C1 segment of cervical spinal cord (tissue), 14 donors: ENCODE results near the gene EEF1AKMT1.
A peak's percentile ranks its signal among the peaks of the same experiment; 100 is the strongest.
"Not testable (repeated sequence)": the region's sequence is repeated elsewhere in the genome, so short reads cannot be mapped to it uniquely, and the experiment has no call there.

ENCODE experiments used
- DNase-seq, 14 donors: peaks; one replicate each; lab custom pipeline; 2025; lab: John Stamatoyannopoulos, UW

EEF1AKMT1 gene

DNA sequence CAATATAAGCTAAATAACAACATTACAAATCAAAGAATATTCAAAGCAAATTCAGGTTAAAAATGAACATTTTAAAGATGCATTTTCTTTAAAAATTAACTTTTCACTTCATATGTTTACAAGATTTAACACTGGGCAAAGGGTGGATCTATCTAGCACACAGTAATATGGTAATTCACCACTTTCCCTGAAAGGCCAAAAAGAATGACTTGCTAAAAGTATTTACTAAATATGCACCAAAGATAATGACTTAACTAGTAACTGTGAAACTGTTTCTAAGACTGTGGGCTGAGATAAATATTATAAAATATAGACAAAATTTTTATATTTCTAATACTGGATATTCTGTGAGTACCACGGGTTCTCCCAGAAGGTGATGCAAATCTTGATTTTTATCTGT lies 4.5 kb upstream of the EEF1AKMT1 start:
- DNase-seq, result no peak

- no peak for DNase-seq
Measured at GRCh38 chr13:20776751-20777150, 3.0 kb upstream of the EEF1AKMT1 start.

GRCh38 chr13:20775961-20776360 lies 2.2 kb upstream of the EEF1AKMT1 start:
- no peak for DNase-seq

- DNase-seq, result no peak
Measured at GRCh38 chr13:20774746-20775145, 985 bp upstream of the EEF1AKMT1 start.

GRCh38 chr13:20772401-20773131 lies 1.2 kb downstream of the EEF1AKMT1 start:
- no peak for DNase-seq

DNA sequence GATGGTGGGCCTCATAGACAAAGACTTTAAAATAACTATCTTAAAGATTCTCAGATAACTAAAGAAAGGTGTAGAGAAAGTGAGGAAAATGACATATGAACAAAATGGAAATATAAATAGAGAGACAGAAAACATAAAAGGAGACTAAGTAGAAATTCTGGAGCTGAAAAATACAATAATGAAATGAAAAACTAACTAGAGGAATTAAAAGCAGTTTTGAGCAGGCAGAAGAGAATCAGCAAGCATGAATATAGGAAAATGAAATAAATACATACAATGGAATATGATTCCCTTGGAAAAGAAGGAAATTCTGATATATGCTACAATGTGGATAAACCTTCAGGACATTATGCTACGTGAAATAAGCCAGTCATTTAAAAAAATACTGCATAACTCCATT lies 3.9 kb downstream of the EEF1AKMT1 start:
- no peak for DNase-seq

DNA sequence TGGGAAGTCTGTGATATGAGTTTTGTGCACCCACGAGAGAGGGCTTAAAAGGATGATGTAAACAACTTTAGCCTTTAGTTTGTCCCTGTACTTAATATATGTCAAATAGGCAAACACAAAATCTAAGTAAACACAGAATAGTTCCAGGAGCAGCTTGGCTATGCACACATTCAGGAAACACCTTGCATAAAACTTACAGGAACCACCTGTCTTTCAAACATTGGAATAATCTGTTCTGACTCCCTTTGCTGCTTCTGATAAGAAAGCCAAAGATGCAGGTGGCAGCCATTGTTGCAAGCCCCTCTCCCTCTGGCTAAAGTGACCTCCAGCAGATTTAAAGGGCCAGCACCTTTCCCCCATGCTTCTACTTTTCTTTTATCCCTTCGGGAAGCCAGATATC lies 4.7 kb downstream of the EEF1AKMT1 start:
- no peak for DNase-seq

GRCh38 chr13:20767309-20767943 lies 6.3 kb downstream of the EEF1AKMT1 start:
- no peak for DNase-seq

DNA sequence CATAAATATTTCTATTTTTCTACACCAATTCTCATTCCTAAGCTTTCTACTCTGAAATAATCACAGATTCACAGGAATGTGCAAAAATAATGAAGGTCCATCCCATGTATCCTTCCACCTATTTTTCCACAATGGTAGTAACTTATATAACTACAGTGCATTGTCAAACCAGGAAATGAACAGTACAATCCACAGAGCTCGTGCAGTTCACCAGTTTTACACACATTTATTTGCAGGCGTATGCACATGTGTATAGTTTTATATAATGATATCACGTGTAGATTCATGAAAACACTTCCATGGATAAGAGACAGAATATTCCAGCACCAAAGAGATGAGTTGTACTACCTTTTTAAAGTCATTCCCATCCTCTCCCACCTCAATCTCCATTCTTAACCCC lies 12.9 kb downstream of the EEF1AKMT1 start:
- no peak for DNase-seq

DNA sequence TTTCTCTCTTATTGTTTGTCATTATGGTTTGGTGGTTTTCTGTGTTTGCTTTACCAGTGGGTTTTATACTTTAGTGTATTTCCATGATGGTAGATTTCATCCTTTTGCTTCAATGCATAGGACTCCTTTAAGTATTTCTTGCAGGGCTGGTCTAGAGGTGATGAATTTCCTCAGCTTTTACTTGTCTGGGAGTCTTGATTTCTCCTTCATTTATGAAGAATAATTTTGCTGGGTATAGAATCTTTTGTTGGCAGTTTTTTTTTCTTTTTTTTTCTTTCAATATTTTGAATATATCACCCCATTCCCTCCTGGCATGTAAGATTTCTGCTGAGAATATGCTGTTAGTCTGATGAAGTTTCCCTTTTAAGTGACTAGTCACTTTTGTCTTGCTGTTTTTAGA lies 19.8 kb downstream of the EEF1AKMT1 start:
- DNase-seq, result no peak

GRCh38 chr13:20749377-20749776 lies 24.4 kb downstream of the EEF1AKMT1 start:
- no peak for DNase-seq

DNA sequence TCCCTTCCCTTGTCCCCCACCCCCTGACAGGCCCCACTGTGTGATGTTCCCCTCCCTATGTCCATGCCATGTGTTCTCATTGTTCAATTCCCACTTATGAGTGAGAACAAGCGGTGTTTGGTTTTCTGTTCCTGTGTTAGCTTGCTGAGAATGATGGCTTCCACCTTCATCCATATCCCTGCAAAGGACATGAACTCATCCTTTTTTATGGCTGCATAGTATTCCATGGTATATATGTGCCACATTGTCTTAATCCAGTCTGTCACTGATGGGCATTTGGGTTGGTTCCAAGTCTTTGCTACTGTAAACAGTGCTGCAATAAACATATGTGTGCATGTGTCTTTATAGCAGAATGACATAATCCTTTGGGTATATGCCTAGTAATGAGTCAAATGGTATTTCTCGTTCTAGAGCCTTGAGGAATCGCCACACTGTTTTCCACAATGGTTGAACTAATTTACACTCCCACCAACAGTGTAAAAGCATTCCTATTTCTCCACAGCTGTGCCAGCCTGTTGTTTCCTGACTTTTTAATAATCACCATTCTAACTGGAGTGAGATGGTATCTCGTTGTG lies 29.8 kb downstream of the EEF1AKMT1 start:
- not testable (repeated sequence) for DNase-seq

GRCh38 chr13:20740021-20740420 lies 33.7 kb downstream of the EEF1AKMT1 start:
- no peak for DNase-seq

- DNase-seq, result no peak
Measured at GRCh38 chr13:20738616-20739015, 35.1 kb downstream of the EEF1AKMT1 start.

DNA sequence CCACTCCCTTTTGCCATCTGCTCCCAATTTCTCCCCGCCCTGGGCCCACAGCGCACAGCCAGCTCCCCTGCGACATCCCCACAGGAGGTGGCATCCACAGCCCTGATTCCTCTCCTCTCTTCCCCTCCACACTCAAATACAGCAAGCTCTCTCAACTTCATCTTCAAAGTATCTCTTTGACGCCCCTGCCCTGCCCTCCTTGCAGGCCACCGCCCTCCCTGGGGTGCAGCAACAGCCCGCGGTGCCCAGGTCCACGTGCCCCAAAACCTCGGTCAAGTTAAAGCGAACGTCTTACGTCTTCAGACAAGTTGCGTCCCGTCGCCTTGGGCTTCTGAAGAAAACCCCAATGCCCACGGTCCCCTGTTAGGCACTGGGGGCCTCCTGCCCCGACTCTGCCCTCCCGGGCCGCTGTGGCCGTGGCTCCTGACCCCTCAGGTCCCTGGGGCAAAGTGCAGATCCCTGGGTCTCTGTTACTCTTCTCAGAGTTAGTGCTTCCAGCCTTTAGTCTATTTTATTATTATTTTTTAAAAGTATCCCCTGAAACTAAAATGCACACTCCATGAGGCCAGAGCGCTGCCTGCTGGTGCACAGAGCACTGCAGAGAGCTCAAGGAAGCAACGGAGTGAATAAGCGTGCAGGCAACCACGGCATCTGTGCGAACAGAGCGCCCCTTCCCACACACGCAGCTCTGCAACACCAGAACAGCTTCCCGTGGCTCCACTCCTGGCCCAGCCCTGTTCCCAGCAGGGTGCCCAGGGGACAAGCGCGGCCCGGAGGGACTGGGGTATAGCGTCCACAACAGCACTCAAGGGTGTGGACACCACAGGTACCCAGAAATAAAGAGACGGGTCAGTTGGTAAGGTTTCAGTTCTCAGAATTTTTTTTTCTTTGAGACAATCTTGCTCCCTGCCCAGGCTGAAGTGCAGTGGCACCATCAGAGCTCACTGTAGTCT lies 43.9 kb downstream of the EEF1AKMT1 start:
- DNase-seq, result no peak

GRCh38 chr13:20728579-20729311 lies 45.0 kb downstream of the EEF1AKMT1 start:
- DNase-seq, result no peak

GRCh38 chr13:20727856-20728255 lies 45.9 kb downstream of the EEF1AKMT1 start:
- no peak for DNase-seq

- peak in 1 of 14 donors; percentile 58 for DNase-seq
Measured at GRCh38 chr13:20721454-20722357, 52.1 kb downstream of the EEF1AKMT1 start.

GRCh38 chr13:20721058-20721453 lies 52.7 kb downstream of the EEF1AKMT1 start:
- DNase-seq, result no peak

DNA sequence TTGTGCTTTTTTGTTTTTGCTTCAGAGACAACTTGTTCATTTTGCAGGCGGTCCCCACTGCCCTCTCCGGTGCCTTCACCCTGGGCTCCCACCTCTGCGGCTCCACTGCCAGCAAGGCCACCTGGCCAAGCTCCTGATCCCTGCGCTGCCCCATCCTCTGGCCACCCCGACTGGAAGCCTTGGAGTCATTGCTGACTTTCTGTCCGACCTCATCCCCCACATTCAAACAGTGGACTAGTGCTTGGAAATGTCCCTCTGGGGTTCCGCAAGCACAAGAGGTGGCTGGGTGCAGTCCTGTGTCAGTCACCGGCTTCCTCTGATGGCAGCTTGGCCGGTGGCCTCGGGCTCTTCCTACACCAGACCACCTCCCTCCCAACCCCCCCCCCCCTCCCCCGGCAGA lies 53.3 kb downstream of the EEF1AKMT1 start:
- DNase-seq, result no peak
